ENCODE data around the gene AFF1. TPM values are rescaled to one million over a fixed set of nuclear protein-coding genes. Genes with fewer than 3 reads are reported as not detected.

AFF1 gene
- polyA plus RNA-seq, 1 donor (not counting 4 experiments of a cell fraction or from before 2014, with no cell fraction given), result 14.4 TPM

DNA sequence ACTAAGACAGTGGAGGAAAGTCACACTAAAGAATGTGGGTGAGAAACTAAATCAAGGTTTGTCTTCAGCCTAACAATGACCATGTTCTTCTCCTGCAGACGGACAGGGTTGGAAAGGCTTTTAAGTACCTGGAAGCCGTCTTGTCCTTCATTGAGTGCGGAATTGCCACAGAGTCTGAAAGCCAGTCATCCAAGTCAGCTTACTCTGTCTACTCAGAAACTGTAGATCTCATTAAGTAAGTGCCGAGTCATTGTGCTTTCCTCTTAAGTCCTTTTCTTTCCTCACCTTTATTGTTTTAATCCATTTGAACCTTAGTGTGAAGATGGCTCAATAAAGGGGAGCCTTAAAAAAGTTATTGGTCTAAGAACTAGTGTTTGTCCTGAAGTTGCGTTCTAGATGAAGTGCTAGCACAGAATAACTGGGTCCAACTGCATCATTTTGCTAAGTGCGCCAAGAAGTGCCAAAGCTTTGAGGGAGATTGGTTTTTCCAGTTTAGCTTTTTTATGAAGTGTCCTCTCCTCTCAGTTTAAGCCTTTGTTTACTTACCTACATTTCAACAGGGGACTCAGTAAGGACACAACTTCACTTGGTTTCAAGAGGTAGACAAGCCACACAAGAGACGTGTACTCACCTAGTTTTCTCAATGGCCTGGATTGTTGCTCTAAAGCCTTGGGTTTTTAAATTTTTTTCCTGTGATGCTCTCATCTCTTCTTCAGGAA is 196.3 kb downstream of the AFF1 start:
- H3K9ac ChIP-seq (ENCODE audit: control insufficient read depth, extremely low read depth, insufficient read depth, low read length), result no peak overlapping the region
- DNase-seq (ENCODE audit: low read depth, low spot score) (no peak), FAIRE-seq (no peak)
- no peaks in the 10 kb centered on the region for H4K20me1 ChIP-seq (ENCODE audit: control insufficient read depth, extremely low read depth, insufficient read depth, low read length)
- H3K27ac ChIP-seq (ENCODE audit: control insufficient read depth, insufficient read depth, low read length), result no peak overlapping the region
- no peaks in the 10 kb centered on the region for H3K79me2 ChIP-seq (ENCODE audit: control insufficient read depth, insufficient read depth, low read length)
- no peaks in the 10 kb centered on the region for H3K27me3 ChIP-seq (ENCODE audit: control insufficient read depth, extremely low read depth, insufficient read depth, low read length)
- dilution Hi-C loops (cut with MboI; ENCODE audit: extremely low pct_ligation_motif_present, low sequenced_read_pairs), result no loop called here
- no peaks in the 10 kb centered on the region for H3K9me1 ChIP-seq (ENCODE audit: control insufficient read depth, extremely low read depth, insufficient read depth, low read length)
- peaks cover 22 to 27% of the 10 kb centered on the region in 2 experiments for H3K36me3 ChIP-seq (ENCODE audit: control insufficient read depth in 2 of 2, extremely low read depth in 1 of 2, insufficient read depth in 2 of 2, low read length in 2 of 2)
- H3K4me3 ChIP-seq (ENCODE audit: control insufficient read depth in 2 of 3, extremely low read depth in 1 of 3, insufficient read depth in 2 of 3, low read depth in 1 of 3, low read length in 3 of 3), result no peak overlapping the region
- TF ChIP-seq EZH2 (IDR thresholded peaks at IDR 0.05; ENCODE audit: low read length), result no peak
- TF ChIP-seq, protein P1, sequence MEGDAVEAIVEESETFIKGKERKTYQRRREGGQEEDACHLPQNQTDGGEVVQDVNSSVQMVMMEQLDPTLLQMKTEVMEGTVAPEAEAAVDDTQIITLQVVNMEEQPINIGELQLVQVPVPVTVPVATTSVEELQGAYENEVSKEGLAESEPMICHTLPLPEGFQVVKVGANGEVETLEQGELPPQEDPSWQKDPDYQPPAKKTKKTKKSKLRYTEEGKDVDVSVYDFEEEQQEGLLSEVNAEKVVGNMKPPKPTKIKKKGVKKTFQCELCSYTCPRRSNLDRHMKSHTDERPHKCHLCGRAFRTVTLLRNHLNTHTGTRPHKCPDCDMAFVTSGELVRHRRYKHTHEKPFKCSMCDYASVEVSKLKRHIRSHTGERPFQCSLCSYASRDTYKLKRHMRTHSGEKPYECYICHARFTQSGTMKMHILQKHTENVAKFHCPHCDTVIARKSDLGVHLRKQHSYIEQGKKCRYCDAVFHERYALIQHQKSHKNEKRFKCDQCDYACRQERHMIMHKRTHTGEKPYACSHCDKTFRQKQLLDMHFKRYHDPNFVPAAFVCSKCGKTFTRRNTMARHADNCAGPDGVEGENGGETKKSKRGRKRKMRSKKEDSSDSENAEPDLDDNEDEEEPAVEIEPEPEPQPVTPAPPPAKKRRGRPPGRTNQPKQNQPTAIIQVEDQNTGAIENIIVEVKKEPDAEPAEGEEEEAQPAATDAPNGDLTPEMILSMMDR (optimal IDR thresholded peaks at IDR 0.05 in 1 of 3, IDR thresholded peaks at IDR 0.05 in 1 of 3, conservative IDR thresholded peaks at IDR 0.05 in 1 of 3; ENCODE audit: extremely low read depth in 1 of 3, insufficient read depth in 2 of 3, low read length in 3 of 3), result no peak
- H3K4me1 ChIP-seq (ENCODE audit: control insufficient read depth, extremely low read depth, insufficient read depth, low read length), result no peaks in the 10 kb centered on the region
- H3K9me3 ChIP-seq (ENCODE audit: control insufficient read depth, low read depth, low read length), result no peaks in the 10 kb centered on the region
- H2AFZ ChIP-seq (ENCODE audit: control insufficient read depth, low read length), result no peak overlapping the region
- H3K4me2 ChIP-seq (ENCODE audit: control insufficient read depth, extremely low read depth, insufficient read depth, low read depth, low read length), result no peak overlapping the region

GRCh38 chr4:87132035-87132434 is 197.2 kb downstream of the AFF1 start:
- Histone ChIP-seq H4K20me1 (ENCODE audit: control insufficient read depth, extremely low read depth, insufficient read depth, low read length) (no peaks in the 10 kb centered on the region), H3K9me3 (ENCODE audit: control insufficient read depth, low read depth, low read length) (no peaks in the 10 kb centered on the region), H3K9ac (ENCODE audit: control insufficient read depth, extremely low read depth, insufficient read depth, low read length) (no peak overlapping the region), H3K9me1 (ENCODE audit: control insufficient read depth, extremely low read depth, insufficient read depth, low read length) (no peaks in the 10 kb centered on the region), H3K4me1 (ENCODE audit: control insufficient read depth, extremely low read depth, insufficient read depth, low read length) (no peaks in the 10 kb centered on the region), H2AFZ (ENCODE audit: control insufficient read depth, low read length) (no peak overlapping the region), H3K27ac (ENCODE audit: control insufficient read depth, insufficient read depth, low read length) (no peak overlapping the region), H3K79me2 (ENCODE audit: control insufficient read depth, insufficient read depth, low read length) (no peaks in the 10 kb centered on the region), H3K27me3 (ENCODE audit: control insufficient read depth, extremely low read depth, insufficient read depth, low read length) (no peaks in the 10 kb centered on the region), H3K4me3 (ENCODE audit: control insufficient read depth in 2 of 3, extremely low read depth in 1 of 3, insufficient read depth in 2 of 3, low read depth in 1 of 3, low read length in 3 of 3) (no peak overlapping the region), H3K4me2 (ENCODE audit: control insufficient read depth, extremely low read depth, insufficient read depth, low read depth, low read length) (no peak overlapping the region), H3K36me3 (ENCODE audit: control insufficient read depth in 2 of 2, extremely low read depth in 1 of 2, insufficient read depth in 2 of 2, low read length in 2 of 2) (peaks cover 25 to 27% of the 10 kb centered on the region in 2 experiments)
- FAIRE-seq (no peak), DNase-seq (ENCODE audit: low read depth, low spot score) (no peak)
- TF ChIP-seq EZH2 (IDR thresholded peaks at IDR 0.05; ENCODE audit: low read length), result no peak
- TF ChIP-seq, protein P1 (optimal IDR thresholded peaks at IDR 0.05 in 1 of 3, IDR thresholded peaks at IDR 0.05 in 1 of 3, conservative IDR thresholded peaks at IDR 0.05 in 1 of 3; ENCODE audit: extremely low read depth in 1 of 3, insufficient read depth in 2 of 3, low read length in 3 of 3), result no peak
- dilution Hi-C loops (cut with MboI; ENCODE audit: extremely low pct_ligation_motif_present, low sequenced_read_pairs), result no loop called here

Data from keratinocyte (primary cell).